CD14-positive monocyte (primary cell): ENCODE results near the gene KEL. TPM values are rescaled to one million over a fixed set of nuclear protein-coding genes. Genes with fewer than 3 reads are reported as not detected.
A peak's percentile ranks its signal among the peaks of the same experiment; 100 is the strongest.

Experiments used
- DNase-seq, 3 donors: peaks; one replicate each; pipeline ENCODE4 v3.0.0-alpha.2; 2011 to 2022
- H2AFZ ChIP-seq: 2 replicates; pipeline ENCODE4 v1.6.0; 2012; ENCODE audit warnings: mild to moderate bottlenecking, low read depth, low read length, inconsistent platforms; ENCODE audit not compliant: insufficient read depth, poor library complexity, severe bottlenecking
- H3K27ac ChIP-seq, 2 donors: 1 replicate in 1 of 2; 2 replicates in 1 of 2; pipeline ENCODE4 v1.5.1; 2012 to 2013; ENCODE audit warnings: low read length in 2 of 2, control low read depth in 1 of 2, inconsistent platforms in 1 of 2, low read depth in 1 of 2, mild to moderate bottlenecking in 1 of 2
- H3K27me3 ChIP-seq, 2 donors: one replicate each; pipeline versions ENCODE4 v1.6.0 to v1.6.1; 2011 to 2013; ENCODE audit warnings: low read length in 2 of 2; ENCODE audit not compliant: control insufficient read depth in 2 of 2, insufficient read depth in 2 of 2
- H3K36me3 ChIP-seq, 2 donors: replicated peaks in 1 of 2; 1 replicate in 1 of 2; 2 replicates in 1 of 2; pipeline versions ENCODE4 v1.5.1 to v1.6.1; 2012 to 2013; ENCODE audit warnings: low read length in 2 of 2, control low read depth in 1 of 2, inconsistent platforms in 1 of 2, mild to moderate bottlenecking in 1 of 2; ENCODE audit not compliant: insufficient read depth in 2 of 2, control insufficient read depth in 1 of 2
- H3K4me1 ChIP-seq, 2 donors: 1 replicate in 1 of 2; 2 replicates in 1 of 2; pipeline versions ENCODE4 v1.5.1 to v1.6.1; 2012 to 2013; ENCODE audit warnings: low read length in 2 of 2, control low read depth in 1 of 2, inconsistent platforms in 1 of 2, mild to moderate bottlenecking in 1 of 2, moderate library complexity in 1 of 2; ENCODE audit not compliant: insufficient read depth in 2 of 2, control insufficient read depth in 1 of 2
- H3K4me2 ChIP-seq: replicated peaks from 2 replicates; pipeline ENCODE3; 2012; ENCODE audit warnings: low read length, moderate library complexity, mild to moderate bottlenecking; ENCODE audit not compliant: poor library complexity, severe bottlenecking; ENCODE audit errors: extremely low read depth
- H3K4me3 ChIP-seq, 3 experiments: fragments of 200-600 bp in 1 of 3; sonication (generic) in 1 of 3; replicated peaks in 1 of 3; 1 replicate in 2 of 3; 2 replicates in 1 of 3; pipeline ENCODE4 v1.5.1; 2011 to 2013; ENCODE audit warnings: low read length in 3 of 3, mild to moderate bottlenecking in 3 of 3, control low read depth in 2 of 3, low read depth in 2 of 3, inconsistent platforms in 1 of 3, moderate library complexity in 1 of 3
- H3K79me2 ChIP-seq: 2 replicates; pipeline ENCODE4 v1.6.0; 2012; ENCODE audit warnings: mild to moderate bottlenecking, control low read depth, inconsistent platforms, low read length, moderate library complexity; ENCODE audit not compliant: insufficient read depth
- H3K9ac ChIP-seq: 2 replicates; pipeline ENCODE4 v1.6.0; 2017; ENCODE audit warnings: low read length, mild to moderate bottlenecking; ENCODE audit not compliant: insufficient read depth, poor library complexity, severe bottlenecking
- H3K9me3 ChIP-seq, 2 donors: replicated peaks in 1 of 2; 1 replicate in 1 of 2; 2 replicates in 1 of 2; pipeline versions ENCODE4 v1.5.1 to v1.6.1; 2012 to 2013; ENCODE audit warnings: low read length in 2 of 2, control low read depth in 1 of 2; ENCODE audit not compliant: control insufficient read depth in 1 of 2, insufficient read depth in 1 of 2
- H4K20me1 ChIP-seq: 2 replicates; pipeline ENCODE4 v1.6.0; 2012; ENCODE audit warnings: mild to moderate bottlenecking, low read length, control low read depth, moderate library complexity; ENCODE audit not compliant: insufficient read depth
- H3K27ac Mint-ChIP-seq, 7 donors: one replicate each; pipeline ENCODE4 v1.8.0; 2020; ENCODE audit warnings: mild to moderate bottlenecking in 7 of 7, mixed read lengths in 7 of 7, moderate library complexity in 6 of 7, inconsistent platforms in 2 of 7
- H3K27me3 Mint-ChIP-seq, 3 donors: one replicate each; pipeline ENCODE4 v1.8.0; 2021 to 2022; ENCODE audit warnings: low read depth in 3 of 3, mild to moderate bottlenecking in 3 of 3, mixed read lengths in 3 of 3, moderate library complexity in 3 of 3, inconsistent platforms in 1 of 3
- H3K36me3 Mint-ChIP-seq, 2 donors: one replicate each; pipeline ENCODE4 v1.8.0; 2020; ENCODE audit warnings: mixed read lengths in 2 of 2, inconsistent platforms in 1 of 2, mild to moderate bottlenecking in 1 of 2
- H3K4me1 Mint-ChIP-seq: one replicate; pipeline ENCODE4 v1.8.0; 2020; ENCODE audit warnings: mild to moderate bottlenecking, mixed read lengths
- H3K4me3 Mint-ChIP-seq, 2 donors: one replicate each; pipeline ENCODE4 v1.8.0; 2020; ENCODE audit warnings: mild to moderate bottlenecking in 2 of 2, mixed read lengths in 2 of 2, moderate library complexity in 1 of 2
- H3K9me3 Mint-ChIP-seq, 7 donors: one replicate each; pipeline ENCODE4 v1.8.0; 2020 to 2022; ENCODE audit warnings: mixed read lengths in 7 of 7, mild to moderate bottlenecking in 6 of 7, moderate library complexity in 6 of 7, inconsistent platforms in 2 of 7
- WGBS: methylation state at CpG from one replicate; pipeline ENCODE4 v1.1.5; 2013; ENCODE audit warnings: missing lambda C conversion rate; ENCODE audit not compliant: insufficient coverage; 5-methylcytosine and 5-hydroxymethylcytosine counted together
- intact Hi-C, 2 donors: fragments of 100-400 bp; cut with micrococcal nuclease; formaldehyde crosslinking; loops; one replicate each; pipeline versions ENCODE4 v1.15.0 to v1.15.1; 2023
- polyA plus RNA-seq, 3 donors: library from polyadenylated mRNA; depleted of rRNA in 1 of 3; unstranded in 2 of 3; stranded (reverse) in 1 of 3; fragments of 300-500 nt in 2 of 3; fragments of >200 nt in 1 of 3; fragmentation: Illumina TruSeq in 2 of 3; gene quantifications; 1 replicate in 2 of 3; 2 replicates in 1 of 3; pipeline ENCODE4 v1.2.3, GENCODE V29; 2012 to 2021
- TF ChIP-seq, protein P1 (sequence below): fragments of 200-600 bp; IDR thresholded peaks from one replicate; pipeline ENCODE4 v1.8.0; 2022; ENCODE audit warnings: antibody characterized with exemption, mild to moderate bottlenecking

Gene KEL
- polyA plus RNA-seq, 3 donors, result 2.5 TPM; not detected in 2

DNA sequence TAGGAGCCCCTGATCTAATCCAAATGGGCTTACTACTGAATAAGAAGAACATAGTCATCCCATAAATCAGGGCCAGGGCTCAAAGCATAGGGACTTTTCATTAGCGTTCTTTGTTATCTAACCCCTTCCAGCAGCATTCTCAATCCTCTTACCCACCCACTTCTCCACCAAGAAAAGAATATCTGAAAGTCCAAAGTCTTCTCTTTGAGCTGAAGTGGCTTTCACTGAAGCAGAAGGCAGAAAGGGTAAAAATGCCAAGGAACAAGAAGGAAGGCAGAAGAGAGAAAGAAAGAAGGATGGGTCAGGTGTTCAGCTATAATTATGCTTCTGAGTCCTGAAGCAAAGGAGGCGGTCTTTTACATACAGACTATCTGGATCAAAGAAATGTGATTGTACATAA lies 38.8 kb downstream of the KEL start:
- H3K27ac ChIP-seq, result no peak overlapping the region
- no CpG with 5 or more reads among the region's 2 CpGs for WGBS
- no peak overlapping the region for H3K9ac ChIP-seq
- peak overlapping the region; percentile 17 for H2AFZ ChIP-seq
- H4K20me1 ChIP-seq, result no peaks in the 10 kb centered on the region
- no peak overlapping the region for H3K27ac Mint-ChIP-seq
- TF ChIP-seq, protein P1, sequence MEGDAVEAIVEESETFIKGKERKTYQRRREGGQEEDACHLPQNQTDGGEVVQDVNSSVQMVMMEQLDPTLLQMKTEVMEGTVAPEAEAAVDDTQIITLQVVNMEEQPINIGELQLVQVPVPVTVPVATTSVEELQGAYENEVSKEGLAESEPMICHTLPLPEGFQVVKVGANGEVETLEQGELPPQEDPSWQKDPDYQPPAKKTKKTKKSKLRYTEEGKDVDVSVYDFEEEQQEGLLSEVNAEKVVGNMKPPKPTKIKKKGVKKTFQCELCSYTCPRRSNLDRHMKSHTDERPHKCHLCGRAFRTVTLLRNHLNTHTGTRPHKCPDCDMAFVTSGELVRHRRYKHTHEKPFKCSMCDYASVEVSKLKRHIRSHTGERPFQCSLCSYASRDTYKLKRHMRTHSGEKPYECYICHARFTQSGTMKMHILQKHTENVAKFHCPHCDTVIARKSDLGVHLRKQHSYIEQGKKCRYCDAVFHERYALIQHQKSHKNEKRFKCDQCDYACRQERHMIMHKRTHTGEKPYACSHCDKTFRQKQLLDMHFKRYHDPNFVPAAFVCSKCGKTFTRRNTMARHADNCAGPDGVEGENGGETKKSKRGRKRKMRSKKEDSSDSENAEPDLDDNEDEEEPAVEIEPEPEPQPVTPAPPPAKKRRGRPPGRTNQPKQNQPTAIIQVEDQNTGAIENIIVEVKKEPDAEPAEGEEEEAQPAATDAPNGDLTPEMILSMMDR, result no peak
- intact Hi-C loops, result no loop called here
- no peaks in the 10 kb centered on the region for H3K27me3 ChIP-seq
- peaks cover 6 to 8% of the 10 kb centered on the region in 2 donors for H3K36me3 Mint-ChIP-seq
- no peak overlapping the region for H3K4me2 ChIP-seq
- no peak for DNase-seq
- H3K79me2 ChIP-seq, result no peaks in the 10 kb centered on the region
- H3K4me1 ChIP-seq, result peaks cover 27 to 28% of the 10 kb centered on the region in 2 donors
- no peak overlapping the region for H3K4me3 ChIP-seq
- peaks cover 0 to 17% (median 0%) of the 10 kb centered on the region in 3 donors for H3K27me3 Mint-ChIP-seq
- peaks cover 12 to 20% (median 16%) of the 10 kb centered on the region in 7 donors for H3K9me3 Mint-ChIP-seq
- no peak overlapping the region for H3K4me3 Mint-ChIP-seq
- H3K9me3 ChIP-seq, result peaks cover 0 to 6% of the 10 kb centered on the region in 2 donors
- peaks cover 28% of the 10 kb centered on the region for H3K4me1 Mint-ChIP-seq
- H3K36me3 ChIP-seq, result no peaks in the 10 kb centered on the region

DNA sequence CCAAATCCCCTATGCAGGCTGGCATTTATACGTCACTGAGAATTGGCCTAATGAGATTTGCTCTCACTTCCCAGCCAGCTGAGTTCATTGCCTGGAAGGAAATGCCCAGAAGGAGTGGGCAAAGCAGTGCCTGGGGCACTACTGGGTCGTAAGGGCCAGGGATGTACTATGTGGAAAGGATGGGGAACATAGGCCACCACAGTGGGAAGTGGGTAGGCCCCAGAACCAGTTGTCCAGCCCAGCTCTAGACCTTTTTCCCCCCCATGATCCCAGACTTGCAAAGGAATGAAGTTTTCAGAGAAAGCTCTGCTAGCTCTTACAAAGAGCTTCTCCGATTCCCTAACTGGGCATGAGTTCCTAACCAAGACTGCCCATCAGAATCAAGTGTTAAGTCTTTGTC lies 42.5 kb downstream of the KEL start:
- intact Hi-C loops, result no loop called here
- WGBS, result 100% methylated on average over 2 of the region's 3 CpGs
- no peaks in the 10 kb centered on the region for H3K4me1 ChIP-seq
- H3K79me2 ChIP-seq, result no peaks in the 10 kb centered on the region
- no peak for DNase-seq
- Mint-ChIP-seq H3K4me1 (no peaks in the 10 kb centered on the region), H3K4me3 (no peak overlapping the region), H3K27ac (no peak overlapping the region), H3K9me3 (peaks cover 0 to 2% (median 0%) of the 10 kb centered on the region in 7 donors), H3K27me3 (peaks cover 2 to 16% (median 2%) of the 10 kb centered on the region in 3 donors), H3K36me3 (no peaks in the 10 kb centered on the region)
- TF ChIP-seq, protein P1, result no peak
- H3K9ac ChIP-seq, result no peak overlapping the region
- no peaks in the 10 kb centered on the region for H3K9me3 ChIP-seq
- no peak overlapping the region for H3K4me2 ChIP-seq
- no peak overlapping the region for H3K4me3 ChIP-seq
- H4K20me1 ChIP-seq, result no peaks in the 10 kb centered on the region
- no peak overlapping the region for H2AFZ ChIP-seq
- no peak overlapping the region for H3K27ac ChIP-seq
- H3K36me3 ChIP-seq, result no peaks in the 10 kb centered on the region
- no peaks in the 10 kb centered on the region for H3K27me3 ChIP-seq
